ENCODE data around the gene CRMP1.
"Not testable (repeated sequence)": the region's sequence is repeated elsewhere in the genome, so short reads cannot be mapped to it uniquely, and the experiment has no call there.

CRMP1 gene

GRCh38 chr4:5816851-5817375, 76.0 kb downstream of the CRMP1 start:
- DNase-seq, result no peak

GRCh38 chr4:5816101-5816500, 76.8 kb downstream of the CRMP1 start:
- no peak for DNase-seq

DNA sequence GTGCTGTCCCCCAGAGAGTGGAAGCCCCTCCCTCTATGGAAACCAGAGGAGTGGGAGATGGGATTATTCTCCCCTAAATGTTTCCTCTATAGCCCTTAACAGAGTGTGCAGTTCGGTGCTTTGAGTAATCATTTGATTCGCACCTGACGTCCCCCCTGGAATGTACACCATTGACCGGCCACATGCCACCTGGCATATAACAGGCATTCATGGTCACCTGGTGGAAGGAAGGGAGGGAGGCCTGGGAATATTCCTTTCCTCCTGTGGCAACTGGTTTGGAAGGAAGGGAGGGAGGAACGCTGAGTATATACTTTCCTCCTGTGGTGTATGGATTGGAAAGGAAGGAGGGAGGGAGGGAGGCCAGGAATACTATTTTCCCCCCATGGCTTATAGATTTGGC, 77.2 kb downstream of the CRMP1 start:
- no peak for DNase-seq

DNA sequence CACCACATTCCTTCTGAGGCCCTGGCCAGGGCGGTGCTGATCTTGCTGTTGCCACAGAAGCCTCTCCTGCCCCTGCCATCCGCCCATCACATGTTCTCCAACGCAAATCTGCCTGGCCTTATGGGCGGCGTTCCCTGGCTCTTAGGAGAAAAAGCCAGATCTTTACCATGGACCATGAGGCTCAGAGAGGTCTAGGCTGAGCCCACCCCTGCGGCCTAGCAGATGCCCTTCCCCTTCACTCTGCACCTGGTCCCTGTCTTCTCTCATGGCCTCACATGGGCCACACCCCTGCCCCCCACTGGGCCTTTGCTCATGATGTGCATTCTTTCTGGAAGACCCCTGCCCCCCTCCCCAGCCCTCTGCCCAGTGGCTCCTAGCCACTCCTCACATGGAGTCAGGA, 78.5 kb downstream of the CRMP1 start:
- DNase-seq, result no peak

DNA sequence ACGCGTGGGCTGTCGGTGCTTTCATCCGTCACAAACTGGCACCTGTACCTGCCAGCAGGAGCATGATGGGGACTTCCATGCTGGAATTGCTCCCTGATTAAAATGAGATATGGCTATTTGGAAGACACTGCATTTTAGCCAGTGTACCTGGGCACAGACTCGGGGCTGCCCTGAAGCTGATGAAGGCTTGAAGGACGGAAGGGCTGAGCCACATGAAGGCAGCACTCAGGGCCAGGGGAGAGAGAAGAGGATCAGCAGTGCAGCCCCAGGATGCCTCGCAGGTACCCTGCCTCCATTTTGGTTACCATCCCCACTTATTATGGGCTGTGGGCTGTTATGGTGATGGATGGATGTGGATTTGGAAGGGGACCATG, 79.0 kb downstream of the CRMP1 start:
- no peak for DNase-seq

DNA sequence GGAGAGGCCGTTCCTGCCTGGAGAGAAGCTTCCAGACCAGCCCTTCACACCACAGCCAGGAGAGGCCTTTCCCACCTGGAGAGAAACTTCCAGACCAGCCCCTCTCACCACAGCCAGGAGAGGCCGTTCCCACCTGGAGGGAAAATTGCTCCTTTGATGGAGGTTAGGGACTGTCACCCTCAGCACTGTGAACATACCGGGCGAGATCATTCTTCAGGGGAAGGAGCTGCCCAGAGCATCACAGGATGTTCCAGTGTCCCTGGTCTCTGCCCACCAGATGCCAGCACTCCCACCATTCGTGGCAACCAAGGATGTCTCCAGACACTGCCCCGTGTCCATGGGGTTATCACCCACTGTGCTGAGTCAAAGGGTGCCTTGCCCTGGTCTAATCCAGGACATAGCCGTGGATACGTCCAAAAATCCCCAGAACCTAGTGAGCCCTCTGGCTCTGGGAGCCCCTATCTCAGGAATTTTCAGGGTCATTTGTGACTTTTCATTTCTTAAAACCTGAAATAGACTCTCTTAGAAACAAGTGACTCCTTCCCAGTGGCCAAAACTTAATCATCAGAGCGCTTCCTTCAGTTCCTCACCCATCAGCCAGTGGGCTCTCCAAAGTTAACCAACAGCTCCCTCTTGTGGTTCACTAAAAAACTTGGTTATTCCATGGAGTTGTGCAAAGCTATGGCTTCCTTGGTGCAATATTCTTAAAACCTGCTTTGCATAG, 80.2 kb downstream of the CRMP1 start:
- no peak for DNase-seq

DNA sequence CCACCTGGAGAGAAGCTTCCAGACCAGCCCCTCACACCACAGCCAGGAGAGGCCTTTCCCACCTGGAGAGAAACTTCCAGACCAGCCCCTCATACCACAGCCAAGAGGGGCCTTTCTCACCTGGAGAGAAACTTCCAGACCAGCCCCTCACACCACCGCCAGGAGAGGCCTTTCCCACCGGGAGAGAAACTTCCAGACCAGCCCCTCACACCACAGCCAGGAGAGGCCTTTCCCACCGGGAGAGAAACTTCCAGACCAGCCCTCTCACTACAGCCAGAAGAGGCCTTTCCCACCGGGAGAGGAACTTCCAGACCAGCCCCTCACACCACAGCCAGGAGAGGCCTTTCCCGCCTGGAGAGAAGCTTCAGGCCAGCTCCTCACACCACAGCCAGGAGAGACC, 80.8 kb downstream of the CRMP1 start:
- DNase-seq, result not testable (repeated sequence)

- no peak for DNase-seq
Measured at GRCh38 chr4:5810770-5811430, 82.0 kb downstream of the CRMP1 start.

DNA sequence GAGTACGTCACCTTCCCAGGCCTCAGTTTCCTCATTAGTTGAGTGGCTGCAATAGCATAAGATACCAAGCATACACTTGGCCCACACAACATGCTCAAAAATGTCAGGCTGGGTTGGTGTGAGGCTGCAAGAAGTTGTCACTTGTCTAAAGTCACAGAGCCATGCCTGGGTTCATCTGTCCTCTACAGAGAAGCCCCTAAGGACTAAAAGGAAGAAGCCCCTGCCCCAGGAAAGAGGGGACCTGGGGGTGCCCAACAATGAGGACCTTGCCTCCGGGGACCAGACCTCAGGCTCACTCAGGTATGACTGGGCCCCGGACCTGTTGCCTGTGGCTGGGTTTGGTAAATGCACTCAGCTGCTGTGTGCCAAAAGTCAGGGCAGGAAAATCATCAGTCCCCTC, 82.7 kb downstream of the CRMP1 start:
- DNase-seq, result no peak

DNA sequence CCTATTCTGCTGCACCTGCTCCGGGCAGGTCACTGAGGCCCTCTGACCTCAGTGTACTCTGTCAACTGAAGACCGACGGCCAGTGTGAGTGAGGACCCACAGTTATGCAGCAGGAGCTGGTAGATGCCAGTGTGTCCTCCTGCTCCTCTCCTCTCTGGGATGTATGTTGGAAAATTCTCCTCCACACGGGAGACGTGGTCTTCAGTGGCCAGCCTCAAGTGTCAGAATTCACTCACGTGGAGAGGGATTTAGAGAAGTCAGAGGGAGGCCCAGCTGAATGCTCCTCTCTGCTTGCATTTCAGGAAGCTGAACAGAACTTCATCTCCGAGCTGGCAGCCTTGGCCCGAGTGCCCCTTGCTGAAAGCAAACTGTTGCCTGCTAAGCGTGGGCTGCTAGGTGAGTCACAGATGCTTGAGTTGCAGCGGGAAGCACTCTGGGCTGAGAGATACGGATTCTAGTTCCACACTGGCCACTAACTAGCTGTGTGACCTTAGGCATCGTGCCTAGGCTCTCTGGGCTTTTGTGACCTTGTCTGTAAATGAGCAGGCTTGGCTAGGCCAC, 83.6 kb downstream of the CRMP1 start:
- no peak for DNase-seq

GRCh38 chr4:5808081-5808741, 84.7 kb downstream of the CRMP1 start:
- no peak for DNase-seq

GRCh38 chr4:5805270-5805669, 87.6 kb downstream of the CRMP1 start:
- DNase-seq, result no peak

GRCh38 chr4:5804656-5805055, 88.2 kb downstream of the CRMP1 start:
- DNase-seq, result no peak

DNA sequence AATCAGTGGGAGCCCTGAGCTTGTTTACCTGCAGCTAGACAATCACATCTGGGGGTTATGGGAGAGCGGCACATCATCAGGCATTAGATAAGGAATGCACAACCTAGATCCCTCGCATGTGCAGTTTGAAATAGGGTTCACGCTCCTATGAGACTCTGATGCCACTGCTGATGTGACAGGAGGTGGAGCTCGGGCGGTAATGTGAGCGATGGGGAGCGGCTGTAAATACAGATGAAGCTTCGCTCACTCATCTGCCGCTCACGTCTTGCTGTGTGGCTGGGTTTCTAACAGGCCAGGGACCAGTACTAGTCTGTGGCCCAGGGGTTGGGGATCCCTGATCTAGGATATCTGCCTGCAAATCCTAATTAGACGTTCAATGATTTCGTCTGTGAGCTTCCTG, 90.3 kb downstream of the CRMP1 start:
- DNase-seq, result no peak

GRCh38 chr4:5801696-5802095, 91.2 kb downstream of the CRMP1 start:
- DNase-seq, result no peak

DNA sequence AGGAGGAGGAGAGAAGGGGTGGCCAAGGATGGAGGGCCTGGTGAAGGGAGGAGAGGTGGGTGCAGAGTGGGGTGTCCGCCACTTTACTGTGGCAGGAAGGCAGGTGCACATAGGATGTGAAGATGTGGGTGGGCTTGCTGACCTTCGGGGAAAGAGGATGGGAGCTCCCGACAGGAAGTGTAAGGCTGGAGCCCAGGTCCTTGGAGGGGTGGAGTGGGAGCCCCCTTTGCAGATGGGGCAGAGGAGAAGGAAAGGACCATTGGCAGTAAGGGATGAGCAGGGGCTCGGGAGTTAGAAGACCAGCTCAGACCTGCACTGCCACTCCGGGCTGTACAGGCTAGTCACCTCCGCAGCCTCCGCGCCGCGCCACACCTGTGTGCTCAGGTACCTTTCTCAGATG, 92.4 kb downstream of the CRMP1 start:
- DNase-seq, result no peak

DNA sequence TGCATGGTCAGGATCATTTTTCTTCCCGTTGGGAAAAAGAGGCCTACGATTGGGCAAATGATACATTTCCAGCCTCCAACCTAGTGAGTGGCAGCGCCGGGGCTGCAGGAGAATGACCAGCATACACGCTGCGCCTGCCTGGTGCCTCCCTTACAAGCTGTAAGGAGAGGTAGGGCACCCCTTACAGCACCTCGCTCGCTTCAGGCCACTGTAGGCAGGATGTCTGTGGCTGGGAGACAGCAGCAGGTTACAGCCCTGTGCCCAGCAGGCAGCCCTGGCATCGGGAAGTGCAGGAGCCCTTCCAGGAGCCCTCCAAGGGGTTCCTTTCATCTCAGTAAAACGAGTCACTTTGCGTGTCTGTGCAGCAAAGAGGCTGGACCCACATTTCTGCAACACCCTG, 93.5 kb downstream of the CRMP1 start:
- no peak for DNase-seq

DNA sequence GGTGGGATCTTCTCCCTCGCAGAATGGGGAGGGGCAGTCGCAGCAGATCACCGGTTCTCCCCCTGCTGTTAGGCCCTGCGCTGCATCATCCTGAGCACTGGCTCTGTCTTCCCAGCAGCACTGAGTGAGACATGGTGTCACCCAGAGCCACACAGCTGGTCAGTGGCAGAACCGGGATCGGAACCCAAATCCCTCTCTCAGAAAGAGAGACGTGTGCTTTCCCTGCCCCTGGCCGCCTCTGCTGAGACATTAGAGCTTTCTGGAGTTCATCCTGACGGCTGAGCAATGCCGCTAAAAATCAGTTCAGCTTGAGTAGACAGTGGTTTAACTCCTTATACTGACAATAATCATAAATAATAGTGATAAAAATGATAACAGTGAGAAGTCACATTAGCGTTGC, 93.9 kb downstream of the CRMP1 start:
- DNase-seq, result no peak

DNA sequence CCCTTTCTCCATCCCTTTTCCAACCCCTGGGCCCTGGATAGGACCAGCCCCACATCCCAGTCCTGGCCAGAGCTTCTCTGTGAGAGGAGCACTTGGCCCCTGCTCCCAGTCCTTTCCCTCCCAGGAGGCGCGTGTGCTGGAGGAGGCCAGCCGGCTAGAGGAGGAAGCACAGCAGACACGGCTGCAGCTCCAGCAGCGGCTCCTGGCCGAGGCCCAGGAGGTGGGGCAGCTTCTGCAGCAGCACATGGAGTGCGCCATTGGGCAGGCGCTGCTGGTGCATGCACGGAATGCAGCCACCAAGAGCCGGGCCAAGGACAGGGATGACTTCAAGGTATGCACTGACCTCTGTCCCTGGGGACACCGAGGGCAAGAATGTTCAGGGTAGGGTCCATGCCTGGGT, 94.4 kb downstream of the CRMP1 start:
- DNase-seq, result no peak

GRCh38 chr4:5797866-5798265, 95.0 kb downstream of the CRMP1 start:
- DNase-seq, result no peak

DNA sequence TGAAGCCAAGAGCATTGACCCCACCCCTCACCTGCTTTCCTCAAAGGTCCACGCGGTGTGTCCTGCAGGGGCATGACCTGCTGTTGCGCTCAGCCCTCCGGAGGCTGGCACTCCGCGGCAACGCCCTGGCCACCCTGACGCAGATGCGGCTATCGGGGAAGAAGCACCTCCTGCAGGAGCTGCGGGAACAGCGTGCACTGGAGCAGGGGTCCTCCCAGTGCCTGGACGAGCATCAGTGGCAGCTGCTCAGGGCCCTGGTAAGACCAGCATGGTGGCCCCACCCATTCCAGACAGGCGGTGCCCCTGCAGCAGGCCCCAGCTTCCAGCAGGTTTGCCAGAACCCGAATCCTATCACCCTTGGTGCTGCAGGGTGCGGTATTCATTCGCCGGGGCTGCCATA, 95.9 kb downstream of the CRMP1 start:
- DNase-seq, result no peak

GRCh38 chr4:5795580-5795979, 97.3 kb downstream of the CRMP1 start:
- DNase-seq, result no peak

GRCh38 chr4:5793514-5793913, 99.4 kb downstream of the CRMP1 start:
- no peak for DNase-seq

DNA sequence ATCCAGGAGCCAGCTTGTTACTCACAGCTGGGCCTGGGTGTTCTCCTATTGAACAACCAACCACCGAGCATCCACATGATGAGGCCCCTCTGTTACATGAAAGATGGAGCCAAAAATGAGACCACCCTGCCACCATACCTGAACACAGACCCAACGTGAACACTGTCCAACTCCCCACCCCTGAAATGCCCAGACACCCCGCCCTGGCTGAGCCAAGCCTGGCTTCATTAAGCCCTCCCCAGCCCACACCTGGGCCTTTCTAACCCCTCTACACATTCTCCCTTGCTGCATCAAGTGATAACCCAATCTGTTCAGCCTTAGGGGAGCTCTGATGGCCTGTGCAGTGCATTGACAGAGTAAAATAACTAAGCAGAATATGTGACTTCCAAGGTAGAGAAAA, 101.2 kb downstream of the CRMP1 start:
- DNase-seq, result no peak

Data from activated naive CD4-positive, alpha-beta T cell treated with anti-CD3 and anti-CD28 coated beads, Interleukin-2, amount 50 U/mL, for 16 hours (primary cell).